Pancreas (tissue), 10 donors: ENCODE data around the gene PODN. TPM values are rescaled to one million over a fixed set of nuclear protein-coding genes. Genes with fewer than 3 reads are reported as not detected.

Experiments used
- ATAC-seq, 4 donors: fragments of 200-7000 bp; cut with Tn5 transposase; one replicate each; pipeline versions ENCODE4 v1.8.0 to v1.9.1; 2020; ENCODE audit warnings: mild to moderate bottlenecking in 4 of 4, moderate library complexity in 4 of 4
- DNase-seq, 6 donors: peaks; one replicate each; pipeline ENCODE4 v3.0.0-alpha.2; 2020
- FAIRE-seq: peaks from 2 replicates; lab custom pipeline; 2012; peaks lifted over from hg19 to GRCh38; lab: Jason Lieb, UNC
- H3K27ac ChIP-seq, 4 donors: fragments of 200-600 bp; sonication (generic); 1 replicate in 3 of 4; 2 replicates in 1 of 4; pipeline versions ENCODE4 v1.5.0 to v1.8.0; 2020
- H3K27me3 ChIP-seq, 4 donors: fragments of 200-600 bp; one replicate each; pipeline ENCODE4 v1.8.0; 2021
- H3K36me3 ChIP-seq, 3 donors: fragments of 200-600 bp; sonication (generic) in 1 of 3; one replicate each; pipeline versions ENCODE4 v1.5.0 to v1.8.0; 2020 to 2021
- H3K4me1 ChIP-seq, 3 donors: fragments of 200-600 bp; one replicate each; pipeline ENCODE4 v1.8.0; 2021
- H3K4me3 ChIP-seq, 4 donors: fragments of 200-600 bp; sonication (generic) in 2 of 4; one replicate each; pipeline versions ENCODE4 v1.5.0 to v1.8.0; 2020 to 2021
- H3K9me3 ChIP-seq, 4 donors: fragments of 200-600 bp; one replicate each; pipeline ENCODE4 v1.8.0; 2021
- WGBS, 2 donors: extraction: QIAGEN DNeasy Blood & Tissue Kit; methylation state at CpG; one replicate each; pipeline ENCODE4 v1.1.7; 2013; 5-methylcytosine and 5-hydroxymethylcytosine counted together
- intact Hi-C, 3 donors: fragments of 100-400 bp; cut with DNase I; formaldehyde crosslinking; loops; one replicate each; pipeline versions ENCODE4 v1.11.1 to v1.14.2; 2022
- polyA plus RNA-seq, 2 donors: library from polyadenylated mRNA; stranded (reverse); fragments of 200-250 nt; gene quantifications; one replicate each; pipeline ENCODE4 v1.2.3, GENCODE V29; 2013
- total RNA-seq, 6 donors: library from RNA; stranded (reverse); fragmentation: NEBNext Ultra II Directional in 4 of 6; extraction: Animal tissue kit (Norgen Biotek cat#: 25700) in 4 of 6; gene quantifications; one replicate each; pipeline versions ENCODE4 v1.2.1 to v1.2.4, GENCODE V29; 2021 to 2023
- TF ChIP-seq, protein P1 (sequence below), 4 donors: fragments of 200-600 bp; sonication (generic) in 3 of 4; IDR thresholded peaks; one replicate each; pipeline versions ENCODE4 v1.5.0 to v1.8.0; 2021; ENCODE audit warnings: antibody characterized with exemption in 4 of 4
- donor health status: healthy with polysubstance abuse.
- donor health status: DM: no; HTN: no; CAD: no; lungs with moderate emphysema.
- donor health status: DM: no; HTN: no; CAD: no.
- donor health status: control.
- donor health status: control.
- donor health status: Bipolar disorder and iron deficiency.
- donor health status: DM: yes; HTN: yes; CAD: no.
- donor health status: DM: no; HTN: no; CAD: no.
- donor health status: DM: no; HTN: no; CAD: no.
- donor health status: DM: yes; HTN: yes; CAD: no.

Gene PODN
- total and polyA plus RNA-seq, 8 donors = 1.8 to 14.9 (median 10.2) TPM

- ATAC-seq = no peak
- H3K9me3 ChIP-seq = no peaks in the 10 kb centered on the region
- no peaks in the 10 kb centered on the region for H3K27me3 ChIP-seq
- no peak for FAIRE-seq
- WGBS, 2 donors = 68 to 73% methylated on average over 2 of the region's 2 CpGs
- H3K4me1 ChIP-seq = peaks cover 0 to 5% (median 4%) of the 10 kb centered on the region in 3 donors
- H3K27ac ChIP-seq = peak overlapping the region in 1 of 4 donors; percentile 30
- peaks cover 0 to 6% (median 0%) of the 10 kb centered on the region in 3 donors for H3K36me3 ChIP-seq
- no peak overlapping the region for H3K4me3 ChIP-seq
- TF ChIP-seq, protein P1, sequence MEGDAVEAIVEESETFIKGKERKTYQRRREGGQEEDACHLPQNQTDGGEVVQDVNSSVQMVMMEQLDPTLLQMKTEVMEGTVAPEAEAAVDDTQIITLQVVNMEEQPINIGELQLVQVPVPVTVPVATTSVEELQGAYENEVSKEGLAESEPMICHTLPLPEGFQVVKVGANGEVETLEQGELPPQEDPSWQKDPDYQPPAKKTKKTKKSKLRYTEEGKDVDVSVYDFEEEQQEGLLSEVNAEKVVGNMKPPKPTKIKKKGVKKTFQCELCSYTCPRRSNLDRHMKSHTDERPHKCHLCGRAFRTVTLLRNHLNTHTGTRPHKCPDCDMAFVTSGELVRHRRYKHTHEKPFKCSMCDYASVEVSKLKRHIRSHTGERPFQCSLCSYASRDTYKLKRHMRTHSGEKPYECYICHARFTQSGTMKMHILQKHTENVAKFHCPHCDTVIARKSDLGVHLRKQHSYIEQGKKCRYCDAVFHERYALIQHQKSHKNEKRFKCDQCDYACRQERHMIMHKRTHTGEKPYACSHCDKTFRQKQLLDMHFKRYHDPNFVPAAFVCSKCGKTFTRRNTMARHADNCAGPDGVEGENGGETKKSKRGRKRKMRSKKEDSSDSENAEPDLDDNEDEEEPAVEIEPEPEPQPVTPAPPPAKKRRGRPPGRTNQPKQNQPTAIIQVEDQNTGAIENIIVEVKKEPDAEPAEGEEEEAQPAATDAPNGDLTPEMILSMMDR (IDR thresholded peaks at IDR 0.05) = no peak
- DNase-seq = no peak
- intact Hi-C loops = no loop called here
These were observed 36.3 kb upstream of the PODN start for GRCh38 chr1:53025769-53026112.

GRCh38 chr1:53026254-53026653 is 35.8 kb upstream of the PODN start:
- TF ChIP-seq, protein P1 (IDR thresholded peaks at IDR 0.05) = no peak
- FAIRE-seq (no peak), ATAC-seq (no peak), DNase-seq (no peak)
- Histone ChIP-seq H3K4me3 (no peak overlapping the region), H3K4me1 (peaks cover 0 to 5% (median 4%) of the 10 kb centered on the region in 3 donors), H3K9me3 (no peaks in the 10 kb centered on the region), H3K36me3 (peaks cover 0 to 6% (median 0%) of the 10 kb centered on the region in 3 donors), H3K27me3 (no peaks in the 10 kb centered on the region), H3K27ac (no peak overlapping the region)
- WGBS, 2 donors = 67 to 81% methylated on average over 2 of the region's 2 CpGs
- intact Hi-C loops = no loop called here

DNA sequence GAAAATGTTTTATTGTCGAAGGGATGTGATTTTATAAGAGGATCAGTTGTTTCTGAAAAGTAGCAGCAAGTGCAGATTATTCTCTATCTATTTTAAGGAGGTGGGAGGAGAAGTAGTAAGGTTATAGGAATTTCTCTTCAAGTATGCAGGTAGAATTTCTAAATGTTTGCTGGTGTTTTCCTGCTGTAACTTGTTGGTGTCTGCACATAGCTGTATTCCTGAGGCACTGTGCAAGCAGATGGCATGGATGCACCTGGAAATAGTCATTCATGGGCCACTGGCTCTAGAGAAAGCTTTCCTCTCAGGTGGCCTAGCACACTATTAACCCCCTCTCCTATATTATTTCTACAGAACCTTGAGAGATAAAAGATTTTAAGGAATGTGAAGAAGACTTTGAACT is 30.3 kb upstream of the PODN start:
- Histone ChIP-seq H3K36me3 (peaks cover 0 to 13% (median 0%) of the 10 kb centered on the region in 3 donors), H3K9me3 (no peaks in the 10 kb centered on the region), H3K4me1 (no peaks in the 10 kb centered on the region), H3K27ac (no peak overlapping the region), H3K4me3 (no peak overlapping the region), H3K27me3 (no peaks in the 10 kb centered on the region)
- TF ChIP-seq, protein P1 (IDR thresholded peaks at IDR 0.05) = no peak
- WGBS, 2 donors = 94 to 97% methylated on average over 1 of the region's 1 CpG
- ATAC-seq (no peak), FAIRE-seq (no peak), DNase-seq (no peak)
- intact Hi-C loops = no loop called here

GRCh38 chr1:53037159-53037558 is 24.9 kb upstream of the PODN start:
- H3K4me1 ChIP-seq = no peaks in the 10 kb centered on the region
- ATAC-seq (no peak), FAIRE-seq (no peak), DNase-seq (no peak)
- H3K9me3 ChIP-seq = no peaks in the 10 kb centered on the region
- WGBS, 2 donors = 72 to 74% methylated on average over 4 of the region's 4 CpGs
- no peak overlapping the region for H3K27ac ChIP-seq
- TF ChIP-seq, protein P1 (IDR thresholded peaks at IDR 0.05) = no peak
- intact Hi-C loops = no loop called here
- H3K36me3 ChIP-seq = peaks cover 0 to 15% (median 0%) of the 10 kb centered on the region in 3 donors
- no peak overlapping the region for H3K4me3 ChIP-seq
- H3K27me3 ChIP-seq = no peaks in the 10 kb centered on the region

DNA sequence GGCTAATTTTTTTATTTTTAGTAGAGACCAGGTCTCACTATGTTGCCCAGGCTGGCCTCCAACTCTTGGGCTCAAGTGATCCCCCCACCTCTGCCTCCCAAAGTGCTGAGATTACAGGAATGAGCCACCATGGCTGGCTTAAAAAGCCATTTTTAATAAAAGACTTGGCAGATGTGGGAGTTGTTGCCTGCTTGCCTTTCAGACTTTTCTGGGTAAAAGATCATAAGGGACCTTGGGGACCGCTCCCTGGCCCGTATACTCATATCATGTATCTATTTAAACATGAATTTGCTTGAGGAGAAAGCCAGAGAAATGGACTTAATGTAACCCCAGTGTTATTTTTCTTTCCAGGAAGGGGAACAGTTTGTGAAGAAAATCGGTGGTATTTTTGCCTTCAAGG is 23.4 kb upstream of the PODN start:
- peaks cover 0 to 14% (median 0%) of the 10 kb centered on the region in 3 donors for H3K36me3 ChIP-seq
- FAIRE-seq (no peak), DNase-seq (no peak), ATAC-seq (no peak)
- no peak overlapping the region for H3K4me3 ChIP-seq
- intact Hi-C loops = no loop called here
- WGBS, 2 donors = 85 to 91% methylated on average over 3 of the region's 3 CpGs
- no peaks in the 10 kb centered on the region for H3K9me3 ChIP-seq
- no peaks in the 10 kb centered on the region for H3K27me3 ChIP-seq
- no peak overlapping the region for H3K27ac ChIP-seq
- TF ChIP-seq, protein P1 (IDR thresholded peaks at IDR 0.05) = no peak
- H3K4me1 ChIP-seq = no peaks in the 10 kb centered on the region
